Neural crest cell (in vitro differentiated cells): Measurements from ENCODE around the gene OR2F2. TPM values are rescaled to one million over a fixed set of nuclear protein-coding genes. Genes with fewer than 3 reads are reported as not detected.

Source experiments
- DNase-seq: peaks from one replicate; pipeline ENCODE4 v3.0.0; 2021; ENCODE audit warnings: low read depth, mixed read lengths, low spot score
- H3K27ac Mint-ChIP-seq: one replicate; pipeline ENCODE4 v1.8.0; 2021; ENCODE audit warnings: mild to moderate bottlenecking, mixed read lengths; ENCODE audit not compliant: unreplicated experiment
- H3K27me3 Mint-ChIP-seq: 2 replicates; pipeline ENCODE4 v1.8.0; 2021; ENCODE audit warnings: low read depth, mild to moderate bottlenecking, mixed read lengths
- H3K36me3 Mint-ChIP-seq: 2 replicates; pipeline ENCODE4 v1.8.0; 2021; ENCODE audit warnings: low read depth, mild to moderate bottlenecking, mixed read lengths
- H3K4me1 Mint-ChIP-seq: 2 replicates; pipeline ENCODE4 v1.8.0; 2021; ENCODE audit warnings: mixed read lengths
- H3K4me3 Mint-ChIP-seq: one replicate; pipeline ENCODE4 v1.8.0; 2021; ENCODE audit warnings: mild to moderate bottlenecking, mixed read lengths
- H3K9me3 Mint-ChIP-seq: 2 replicates; pipeline ENCODE4 v1.8.0; 2021; ENCODE audit warnings: mixed read lengths
- CTCF ChIP-seq: fragments of 200-600 bp; sonication (generic); conservative IDR thresholded peaks from 2 replicates; pipeline ENCODE4 v1.5.0; 2021; ENCODE audit warnings: antibody characterized with exemption, mild to moderate bottlenecking
- total RNA-seq: library from RNA; stranded (reverse); gene quantifications from 2 replicates; pipeline ENCODE4 v1.2.1, GENCODE V29; 2021

Gene OR2F2
- total RNA-seq, 1 donor from 2014 or later = not detected

- no peak for TF ChIP-seq CTCF
- Mint-ChIP-seq H3K27ac (no peak overlapping the region), H3K27me3 (no peaks in the 10 kb centered on the region), H3K4me3 (no peak overlapping the region), H3K4me1 (no peaks in the 10 kb centered on the region), H3K9me3 (no peaks in the 10 kb centered on the region), H3K36me3 (no peaks in the 10 kb centered on the region)
- DNase-seq = no peak
These were observed 19.9 kb upstream of the OR2F2 start for GRCh38 chr7:143914938-143915652.

GRCh38 chr7:143924851-143925250, 10.2 kb upstream of the OR2F2 start:
- no peak overlapping the region for H3K27ac Mint-ChIP-seq
- no peaks in the 10 kb centered on the region for H3K4me1 Mint-ChIP-seq
- no peak overlapping the region for H3K4me3 Mint-ChIP-seq
- no peak for TF ChIP-seq CTCF
- no peaks in the 10 kb centered on the region for H3K9me3 Mint-ChIP-seq
- no peaks in the 10 kb centered on the region for H3K36me3 Mint-ChIP-seq
- DNase-seq = no peak
- no peaks in the 10 kb centered on the region for H3K27me3 Mint-ChIP-seq

GRCh38 chr7:143929224-143929920, 5.7 kb upstream of the OR2F2 start:
- H3K27ac Mint-ChIP-seq = no peak overlapping the region
- no peaks in the 10 kb centered on the region for H3K27me3 Mint-ChIP-seq
- TF ChIP-seq CTCF = no peak
- H3K9me3 Mint-ChIP-seq = peaks cover 4% of the 10 kb centered on the region
- H3K4me1 Mint-ChIP-seq = no peaks in the 10 kb centered on the region
- no peak for DNase-seq
- H3K36me3 Mint-ChIP-seq = no peaks in the 10 kb centered on the region
- no peak overlapping the region for H3K4me3 Mint-ChIP-seq

- no peaks in the 10 kb centered on the region for H3K4me1 Mint-ChIP-seq
- H3K27me3 Mint-ChIP-seq = no peaks in the 10 kb centered on the region
- DNase-seq = no peak
- no peak for TF ChIP-seq CTCF
- peaks cover 4% of the 10 kb centered on the region for H3K9me3 Mint-ChIP-seq
- H3K27ac Mint-ChIP-seq = no peak overlapping the region
- no peaks in the 10 kb centered on the region for H3K36me3 Mint-ChIP-seq
- H3K4me3 Mint-ChIP-seq = no peak overlapping the region
These were observed 3.3 kb upstream of the OR2F2 start for GRCh38 chr7:143931739-143932138.

- peaks cover 4% of the 10 kb centered on the region for H3K9me3 Mint-ChIP-seq
- no peaks in the 10 kb centered on the region for H3K4me1 Mint-ChIP-seq
- DNase-seq = no peak
- no peaks in the 10 kb centered on the region for H3K36me3 Mint-ChIP-seq
- H3K27me3 Mint-ChIP-seq = no peaks in the 10 kb centered on the region
- TF ChIP-seq CTCF = no peak
- no peak overlapping the region for H3K4me3 Mint-ChIP-seq
- H3K27ac Mint-ChIP-seq = no peak overlapping the region
These were observed 1.3 kb downstream of the OR2F2 start for GRCh38 chr7:143936087-143937009.
